Osteoblast (primary cell): ENCODE results near the gene GREM2. TPM values are rescaled to one million over a fixed set of nuclear protein-coding genes. Genes with fewer than 3 reads are reported as not detected.

Experiments
- DNase-seq: peaks from one replicate; pipeline ENCODE4 v3.0.0; 2011; ENCODE audit warnings: low spot score, mixed read lengths; ENCODE audit not compliant: insufficient read length; ENCODE audit errors: missing footprints
- H2AFZ ChIP-seq: 2 replicates; pipeline ENCODE4 v1.6.0; 2011; ENCODE audit warnings: mild to moderate bottlenecking, low read length
- H3K27ac ChIP-seq: 2 replicates; pipeline ENCODE4 v1.5.1; 2011; ENCODE audit warnings: mild to moderate bottlenecking, low read depth, low read length, moderate library complexity
- H3K27me3 ChIP-seq: 2 replicates; pipeline ENCODE4 v1.6.0; 2012; ENCODE audit warnings: mild to moderate bottlenecking, control low read depth, inconsistent platforms, low read length, moderate library complexity; ENCODE audit not compliant: insufficient read depth
- H3K36me3 ChIP-seq: 2 replicates; pipeline ENCODE4 v1.5.1; 2011; ENCODE audit warnings: mild to moderate bottlenecking, low read length, control low read depth, moderate library complexity; ENCODE audit not compliant: insufficient read depth
- H3K4me1 ChIP-seq: 2 replicates; pipeline ENCODE4 v1.5.1; 2011; ENCODE audit warnings: mild to moderate bottlenecking, low read length, control low read depth, moderate library complexity; ENCODE audit not compliant: insufficient read depth
- H3K4me2 ChIP-seq: 2 replicates; pipeline ENCODE4 v1.6.0; 2011; ENCODE audit warnings: mild to moderate bottlenecking, low read length; ENCODE audit not compliant: insufficient read depth
- H3K4me3 ChIP-seq: fragments of 200-600 bp; sonication (generic); 3 replicates; pipeline ENCODE4 v1.5.1; 2012; ENCODE audit warnings: mild to moderate bottlenecking, low read length, inconsistent platforms; ENCODE audit not compliant: insufficient read depth
- H3K79me2 ChIP-seq: 2 replicates; pipeline ENCODE4 v1.6.0; 2012; ENCODE audit warnings: mild to moderate bottlenecking, low read length, control low read depth, inconsistent platforms; ENCODE audit not compliant: insufficient read depth
- H3K9me3 ChIP-seq: 2 replicates; pipeline ENCODE4 v1.5.1; 2011; ENCODE audit warnings: low read depth, low read length, control low read depth
- H4K20me1 ChIP-seq: 2 replicates; pipeline ENCODE4 v1.6.0; 2012; ENCODE audit warnings: mild to moderate bottlenecking, low read length, control low read depth; ENCODE audit not compliant: insufficient read depth
- CTCF ChIP-seq: IDR thresholded peaks from 2 replicates; pipeline ENCODE4 v1.5.1; 2011; ENCODE audit warnings: mild to moderate bottlenecking, low read depth, low read length, moderate library complexity; ENCODE audit errors: extremely low read depth
- total RNA-seq: library from RNA; depleted of rRNA; stranded (reverse); fragments of >200 nt; gene quantifications from 2 replicates; pipeline ENCODE4 v1.2.3, GENCODE V29; 2012

Gene GREM2
- total RNA-seq, 1 donor, result 4.7 TPM

- Histone ChIP-seq H4K20me1 (no peaks in the 10 kb centered on the region), H3K79me2 (no peaks in the 10 kb centered on the region), H3K4me1 (no peaks in the 10 kb centered on the region), H3K27ac (no peak overlapping the region), H3K27me3 (no peaks in the 10 kb centered on the region), H2AFZ (no peak overlapping the region), H3K36me3 (no peaks in the 10 kb centered on the region), H3K9me3 (no peaks in the 10 kb centered on the region), H3K4me3 (no peak overlapping the region), H3K4me2 (no peak overlapping the region)
- no peak for TF ChIP-seq CTCF
- DNase-seq, result no peak
Measured at GRCh38 chr1:240553351-240553750, 58.6 kb downstream of the GREM2 start.

GRCh38 chr1:240539769-240540414 lies 72.1 kb downstream of the GREM2 start:
- Histone ChIP-seq H3K4me2 (peak overlapping the region; percentile 3), H3K27me3 (no peaks in the 10 kb centered on the region), H3K27ac (no peak overlapping the region), H4K20me1 (no peaks in the 10 kb centered on the region), H3K36me3 (no peaks in the 10 kb centered on the region), H3K79me2 (no peaks in the 10 kb centered on the region), H3K4me1 (peaks cover 16% of the 10 kb centered on the region), H2AFZ (no peak overlapping the region), H3K4me3 (no peak overlapping the region), H3K9me3 (no peaks in the 10 kb centered on the region)
- peak; percentile 25 for DNase-seq
- TF ChIP-seq CTCF, result no peak

GRCh38 chr1:240538776-240539430 lies 73.1 kb downstream of the GREM2 start:
- peak overlapping the region; percentile 3 for H3K4me2 ChIP-seq

More at GRCh38 chr1:240538776-240539430, 73.1 kb downstream of the GREM2 start:
- H3K27ac ChIP-seq, result peak overlapping the region; percentile 11
- H3K4me3 ChIP-seq, result peak overlapping the region; percentile 11
- no peaks in the 10 kb centered on the region for H3K9me3 ChIP-seq
- H3K36me3 ChIP-seq, result no peaks in the 10 kb centered on the region
- H3K79me2 ChIP-seq, result no peaks in the 10 kb centered on the region
- H3K27me3 ChIP-seq, result no peaks in the 10 kb centered on the region
- DNase-seq, result peak; percentile 62
- peaks cover 16% of the 10 kb centered on the region for H3K4me1 ChIP-seq
- no peak overlapping the region for H2AFZ ChIP-seq
- H4K20me1 ChIP-seq, result no peaks in the 10 kb centered on the region
- no peak for TF ChIP-seq CTCF
